Kidney (tissue), 14 donors: Measurements from ENCODE around the gene C2CD2. TPM values are rescaled to one million over a fixed set of nuclear protein-coding genes. Genes with fewer than 3 reads are reported as not detected.

Experiments
- DNase-seq, 5 donors: peaks; one replicate each; pipeline ENCODE4 v3.0.0-alpha.2; 2013 to 2020
- FAIRE-seq: peaks from 2 replicates; lab custom pipeline; 2012; peaks lifted over from hg19 to GRCh38; lab: Jason Lieb, UNC
- H3K27ac ChIP-seq, 2 donors: one replicate each; pipeline ENCODE4 v1.7.0; 2013; ENCODE audit warnings: low read depth in 2 of 2, low read length in 2 of 2, inconsistent platforms in 1 of 2
- H3K27me3 ChIP-seq: one replicate; pipeline ENCODE4 v1.7.1; 2013; ENCODE audit warnings: low read length, inconsistent platforms; ENCODE audit not compliant: control insufficient read depth, insufficient read depth
- H3K36me3 ChIP-seq, 3 donors: one replicate each; pipeline versions ENCODE4 v1.7.0 to v1.7.1; 2013; ENCODE audit warnings: low read length in 3 of 3, control low read depth in 1 of 3, inconsistent platforms in 1 of 3; ENCODE audit not compliant: insufficient read depth in 3 of 3, control insufficient read depth in 2 of 3
- H3K4me1 ChIP-seq, 3 donors: one replicate each; pipeline versions ENCODE4 v1.7.0 to v1.7.1; 2013; ENCODE audit warnings: low read length in 3 of 3, inconsistent platforms in 1 of 3, low read depth in 1 of 3; ENCODE audit not compliant: control insufficient read depth in 2 of 3, insufficient read depth in 2 of 3
- H3K4me3 ChIP-seq, 3 donors: one replicate each; pipeline versions ENCODE4 v1.7.0 to v1.8.1; 2013; ENCODE audit warnings: low read length in 3 of 3, control low read depth in 1 of 3, inconsistent platforms in 1 of 3
- H3K9ac ChIP-seq, 3 donors: one replicate each; pipeline versions ENCODE4 v1.7.0 to v1.7.1; 2013; ENCODE audit warnings: low read length in 3 of 3, control low read depth in 1 of 3, inconsistent platforms in 1 of 3
- H3K9me3 ChIP-seq, 3 donors: one replicate each; pipeline versions ENCODE4 v1.7.0 to v1.7.1; 2013; ENCODE audit warnings: low read length in 3 of 3, control low read depth in 1 of 3, inconsistent platforms in 1 of 3; ENCODE audit not compliant: control insufficient read depth in 2 of 3, insufficient read depth in 1 of 3
- CTCF ChIP-seq: IDR thresholded peaks from 3 replicates; pipeline ENCODE4 v1.5.1; 2012; ENCODE audit warnings: mild to moderate bottlenecking, moderate library complexity, borderline replicate concordance; ENCODE audit not compliant: insufficient read depth; ENCODE audit errors: extremely low read depth
- intact Hi-C: fragments of 100-400 bp; cut with DNase I; formaldehyde crosslinking; loops from one replicate; pipeline ENCODE4 v1.11.1; 2022
- polyA plus RNA-seq: library from polyadenylated mRNA; stranded (reverse); fragments of 350-450 nt; fragmentation: Illumina TruSeq; extraction: RNeasy Lipid Tissue Mini Kit (QIAGEN cat#74804); gene quantifications from one replicate; pipeline ENCODE4 v1.2.3, GENCODE V29; 2014; ENCODE audit warnings: low read depth, low replicate concordance; ENCODE audit not compliant: insufficient read depth
- total RNA-seq: library from RNA; stranded (reverse); fragmentation: NEBNext Ultra II Directional; extraction: Animal tissue kit (Norgen Biotek cat#: 25700); gene quantifications from one replicate; pipeline ENCODE4 v1.2.1, GENCODE V29; 2021
- donor health status: control.
- donor health status: control.
- donor health status: control.
- donor health status: control.
- donor health status: control.
- donor health status: DM: yes; HTN: yes; CAD: no.
- donor health status: Normal renal cell carcinoma (clear cell type).

The C2CD2 gene
- total and polyA plus RNA-seq, 2 donors from 2014 or later, result 7.6 to 25.6 TPM

GRCh38 chr21:41940431-41940830 is 13.4 kb downstream of the C2CD2 start:
- no peak for DNase-seq
- Histone ChIP-seq H3K9ac (no peak overlapping the region), H3K4me3 (no peak overlapping the region), H3K36me3 (no peaks in the 10 kb centered on the region), H3K27ac (no peak overlapping the region), H3K27me3 (no peaks in the 10 kb centered on the region), H3K9me3 (no peaks in the 10 kb centered on the region), H3K4me1 (no peaks in the 10 kb centered on the region)
- TF ChIP-seq CTCF, result no peak
- FAIRE-seq, result no peak
- intact Hi-C loops, result no loop called here

GRCh38 chr21:41939391-41939790 is 14.4 kb downstream of the C2CD2 start:
- Histone ChIP-seq H3K27me3 (no peaks in the 10 kb centered on the region), H3K9ac (no peak overlapping the region), H3K27ac (no peak overlapping the region), H3K4me3 (no peak overlapping the region), H3K4me1 (no peaks in the 10 kb centered on the region), H3K9me3 (no peaks in the 10 kb centered on the region), H3K36me3 (no peaks in the 10 kb centered on the region)
- TF ChIP-seq CTCF, result no peak
- intact Hi-C loops, result no loop called here
- DNase-seq (no peak), FAIRE-seq (no peak)

- Histone ChIP-seq H3K27me3 (no peaks in the 10 kb centered on the region), H3K4me1 (peaks cover 0 to 15% (median 0%) of the 10 kb centered on the region in 3 donors), H3K9me3 (no peaks in the 10 kb centered on the region), H3K9ac (no peak overlapping the region), H3K27ac (peak overlapping the region in 1 of 2 donors; percentile 59), H3K4me3 (peak overlapping the region in 2 of 3 donors; percentile 12 to 35), H3K36me3 (no peaks in the 10 kb centered on the region)
- TF ChIP-seq CTCF, result no peak
- FAIRE-seq (no peak), DNase-seq (peak in 1 of 5 donors; percentile 30)
- intact Hi-C loops, result no loop called here
These were observed 20.3 kb downstream of the C2CD2 start for GRCh38 chr21:41933313-41934079.
